Endodermal cell (in vitro differentiated cells): Measurements from ENCODE around the gene NDUFAF8. TPM values are rescaled to one million over a fixed set of nuclear protein-coding genes. Genes with fewer than 3 reads are reported as not detected.

Source experiments
- DNase-seq: peaks from one replicate; pipeline ENCODE4 v3.0.0-alpha.2; 2017
- H3K27ac ChIP-seq: 2 replicates; pipeline ENCODE4 v1.5.1; 2013; ENCODE audit warnings: mild to moderate bottlenecking, low read depth, low read length, moderate library complexity
- H3K27me3 ChIP-seq: 2 replicates; pipeline ENCODE4 v1.6.1; 2013; ENCODE audit warnings: mild to moderate bottlenecking, low read length, moderate library complexity; ENCODE audit not compliant: insufficient read depth, control insufficient read depth, poor library complexity, severe bottlenecking
- H3K36me3 ChIP-seq: 2 replicates; pipeline ENCODE4 v1.7.0; 2013; ENCODE audit warnings: mild to moderate bottlenecking, low read length, moderate library complexity; ENCODE audit not compliant: control insufficient read depth, insufficient read depth
- H3K4me1 ChIP-seq: one replicate; pipeline ENCODE4 v1.7.0; 2013; ENCODE audit warnings: low read length; ENCODE audit not compliant: control insufficient read depth, insufficient read depth
- H3K4me3 ChIP-seq: 2 replicates; pipeline ENCODE4 v1.5.1; 2013; ENCODE audit warnings: mild to moderate bottlenecking, low read length, moderate library complexity
- H3K9ac ChIP-seq: 2 replicates; pipeline ENCODE4 v1.6.1; 2013; ENCODE audit warnings: mild to moderate bottlenecking, low read length, moderate library complexity; ENCODE audit not compliant: poor library complexity, severe bottlenecking; ENCODE audit errors: extremely low read depth
- H3K9me3 ChIP-seq: 2 replicates; pipeline ENCODE4 v1.6.1; 2013; ENCODE audit warnings: mild to moderate bottlenecking, low read length, moderate library complexity; ENCODE audit not compliant: control insufficient read depth
- H3K27ac Mint-ChIP-seq: 2 replicates; pipeline ENCODE4 v1.8.0; 2020; ENCODE audit warnings: mixed read lengths
- H3K27me3 Mint-ChIP-seq: 2 replicates; pipeline ENCODE4 v1.8.0; 2021; ENCODE audit warnings: mild to moderate bottlenecking, mixed read lengths; ENCODE audit not compliant: insufficient read depth
- H3K36me3 Mint-ChIP-seq: 2 replicates; pipeline ENCODE4 v1.8.0; 2020; ENCODE audit warnings: low read depth, mixed read lengths
- H3K4me1 Mint-ChIP-seq: 2 replicates; pipeline ENCODE4 v1.8.0; 2020; ENCODE audit warnings: mixed read lengths
- H3K4me3 Mint-ChIP-seq: 2 replicates; pipeline ENCODE4 v1.8.0; 2020; ENCODE audit warnings: mild to moderate bottlenecking, moderate library complexity, mixed read lengths
- H3K9me3 Mint-ChIP-seq: 2 replicates; pipeline ENCODE4 v1.8.0; 2020; ENCODE audit warnings: mild to moderate bottlenecking, mixed read lengths
- CTCF ChIP-seq: fragments of 200-600 bp; sonication (generic); conservative IDR thresholded peaks from 2 replicates; pipeline ENCODE4 v1.5.0; 2021; ENCODE audit warnings: antibody characterized with exemption, mild to moderate bottlenecking
- WGBS, 2 experiments: methylation state at CpG; one replicate each; pipeline versions ENCODE4 v1.1.5 to v1.1.7; 2013; ENCODE audit warnings: missing lambda C conversion rate in 2 of 2, mixed read lengths in 1 of 2; ENCODE audit not compliant: insufficient coverage in 1 of 2, insufficient read length in 1 of 2; 5-methylcytosine and 5-hydroxymethylcytosine counted together
- total RNA-seq, 2 donors: library from RNA; stranded (reverse); fragmentation: NEBNext Ultra II Directional in 1 of 2; extraction: Animal tissue kit (Norgen Biotek cat#: 25700) in 1 of 2; gene quantifications; 2 replicates in 1 of 2; 3 replicates in 1 of 2; pipeline ENCODE4 v1.2.1, GENCODE V29; 2021

Gene NDUFAF8
- total RNA-seq, 2 donors from 2014 or later = 42.7 to 48.7 TPM

- 95% methylated on average over 5 to 10 of the region's 10 CpGs for WGBS, 2 experiments
- Mint-ChIP-seq H3K27ac (no peak overlapping the region), H3K4me3 (no peak overlapping the region), H3K9me3 (no peaks in the 10 kb centered on the region), H3K36me3 (peaks cover 3% of the 10 kb centered on the region), H3K4me1 (no peaks in the 10 kb centered on the region), H3K27me3 (no peaks in the 10 kb centered on the region)
- Histone ChIP-seq H3K4me3 (no peak overlapping the region), H3K36me3 (no peaks in the 10 kb centered on the region), H3K27me3 (no peaks in the 10 kb centered on the region), H3K27ac (no peak overlapping the region), H3K9ac (no peak overlapping the region), H3K4me1 (no peaks in the 10 kb centered on the region), H3K9me3 (no peaks in the 10 kb centered on the region)
- TF ChIP-seq CTCF = no peak
- no peak for DNase-seq
Observed at GRCh38 chr17:81210466-81210865, 28.7 kb upstream of the NDUFAF8 start.

- Mint-ChIP-seq H3K4me3 (no peak overlapping the region), H3K27ac (peak overlapping the region; percentile 52), H3K27me3 (no peaks in the 10 kb centered on the region), H3K36me3 (peaks cover 3% of the 10 kb centered on the region), H3K4me1 (no peaks in the 10 kb centered on the region), H3K9me3 (no peaks in the 10 kb centered on the region)
- Histone ChIP-seq H3K4me1 (no peaks in the 10 kb centered on the region), H3K36me3 (no peaks in the 10 kb centered on the region), H3K9ac (no peak overlapping the region), H3K4me3 (no peak overlapping the region), H3K9me3 (no peaks in the 10 kb centered on the region), H3K27ac (no peak overlapping the region), H3K27me3 (no peaks in the 10 kb centered on the region)
- no peak for DNase-seq
- TF ChIP-seq CTCF = peak; percentile 13
- WGBS, 2 experiments = 66 to 84% methylated on average over 7 to 14 of the region's 14 CpGs
Observed at GRCh38 chr17:81210868-81211267, 28.2 kb upstream of the NDUFAF8 start.

GRCh38 chr17:81212365-81212764 is 26.8 kb upstream of the NDUFAF8 start:
- H3K9me3 Mint-ChIP-seq = no peaks in the 10 kb centered on the region
- no peaks in the 10 kb centered on the region for H3K27me3 Mint-ChIP-seq
- no peak for TF ChIP-seq CTCF
- 94 to 96% methylated on average over 7 to 9 of the region's 9 CpGs for WGBS, 2 experiments
- Histone ChIP-seq H3K4me3 (no peak overlapping the region), H3K4me1 (no peaks in the 10 kb centered on the region), H3K36me3 (no peaks in the 10 kb centered on the region), H3K27ac (no peak overlapping the region), H3K9ac (no peak overlapping the region), H3K27me3 (no peaks in the 10 kb centered on the region), H3K9me3 (no peaks in the 10 kb centered on the region)
- no peaks in the 10 kb centered on the region for H3K4me1 Mint-ChIP-seq
- H3K27ac Mint-ChIP-seq = no peak overlapping the region
- peaks cover 11% of the 10 kb centered on the region for H3K36me3 Mint-ChIP-seq
- no peak for DNase-seq
- H3K4me3 Mint-ChIP-seq = no peak overlapping the region
